ENCODE results near the gene AGFG2. TPM values are rescaled to one million over a fixed set of nuclear protein-coding genes. Genes with fewer than 3 reads are reported as not detected.

AGFG2 gene
- total and polyA plus RNA-seq, 2 of the 13 experiments (the other 11 are each of a cell fraction or from before 2014, with no cell fraction given), result 125 to 132 TPM

DNA sequence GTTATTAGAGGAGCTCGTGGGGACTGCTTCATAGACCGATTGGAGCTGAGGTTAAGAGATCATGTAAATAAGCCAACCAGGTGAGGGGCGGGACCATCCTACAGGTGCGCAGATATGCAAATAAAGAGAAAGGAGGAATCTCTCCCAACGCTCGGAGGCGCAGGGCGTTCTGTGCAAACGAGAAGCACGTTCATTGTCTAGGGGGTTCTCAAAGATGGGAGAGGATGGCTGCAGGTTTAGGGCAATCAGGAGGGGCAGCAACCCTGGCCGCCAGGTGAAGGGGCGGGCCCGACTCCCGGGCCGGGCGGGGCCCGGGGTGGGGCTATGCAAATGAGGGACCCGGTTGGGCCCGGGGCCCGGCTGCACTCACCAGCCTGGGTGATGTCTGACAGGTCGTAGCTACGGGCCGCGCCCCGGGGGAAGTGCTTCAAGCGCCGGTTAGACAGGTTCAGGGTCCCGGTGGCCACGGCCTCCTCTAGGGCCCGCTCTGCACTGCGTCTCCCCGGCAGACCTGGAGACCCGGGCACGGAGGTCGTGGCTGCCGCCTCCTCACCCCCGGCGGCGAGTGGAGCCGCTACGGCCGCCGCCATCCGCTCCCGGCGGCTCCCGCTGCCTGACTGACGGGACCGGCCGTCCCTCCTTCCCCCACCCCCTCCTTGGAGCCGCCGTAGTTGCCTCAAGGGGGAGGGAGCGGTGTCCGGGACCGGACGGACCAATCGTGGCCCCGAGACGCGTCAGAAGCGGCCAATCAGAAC lies 46.7 kb downstream of the AGFG2 start, which contains the start of gene LRCH4 (continued):
- TF ChIP-seq, protein P1, sequence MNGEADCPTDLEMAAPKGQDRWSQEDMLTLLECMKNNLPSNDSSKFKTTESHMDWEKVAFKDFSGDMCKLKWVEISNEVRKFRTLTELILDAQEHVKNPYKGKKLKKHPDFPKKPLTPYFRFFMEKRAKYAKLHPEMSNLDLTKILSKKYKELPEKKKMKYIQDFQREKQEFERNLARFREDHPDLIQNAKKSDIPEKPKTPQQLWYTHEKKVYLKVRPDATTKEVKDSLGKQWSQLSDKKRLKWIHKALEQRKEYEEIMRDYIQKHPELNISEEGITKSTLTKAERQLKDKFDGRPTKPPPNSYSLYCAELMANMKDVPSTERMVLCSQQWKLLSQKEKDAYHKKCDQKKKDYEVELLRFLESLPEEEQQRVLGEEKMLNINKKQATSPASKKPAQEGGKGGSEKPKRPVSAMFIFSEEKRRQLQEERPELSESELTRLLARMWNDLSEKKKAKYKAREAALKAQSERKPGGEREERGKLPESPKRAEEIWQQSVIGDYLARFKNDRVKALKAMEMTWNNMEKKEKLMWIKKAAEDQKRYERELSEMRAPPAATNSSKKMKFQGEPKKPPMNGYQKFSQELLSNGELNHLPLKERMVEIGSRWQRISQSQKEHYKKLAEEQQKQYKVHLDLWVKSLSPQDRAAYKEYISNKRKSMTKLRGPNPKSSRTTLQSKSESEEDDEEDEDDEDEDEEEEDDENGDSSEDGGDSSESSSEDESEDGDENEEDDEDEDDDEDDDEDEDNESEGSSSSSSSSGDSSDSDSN (CRISPR knock-in tag; IDR thresholded peaks at IDR 0.05), result peak; percentile 58
- TF ChIP-seq ZZZ3 (CRISPR knock-in tag; IDR thresholded peaks at IDR 0.05; ENCODE audit: borderline replicate concordance) (peak; percentile 60; the same call in 1 of the 2 replicates), SIN3A (IDR thresholded peaks at IDR 0.05; ENCODE audit: borderline replicate concordance, low read depth, low read length) (no peak; the same call in 1 of the 2 replicates), ZFP1 (CRISPR knock-in tag; IDR thresholded peaks at IDR 0.05) (no peak), REXO4 (CRISPR knock-in tag; IDR thresholded peaks at IDR 0.05; ENCODE audit: borderline replicate concordance) (no peak), ZNF720 (CRISPR knock-in tag; IDR thresholded peaks at IDR 0.05) (no peak), TBL1XR1 (IDR thresholded peaks at IDR 0.05; ENCODE audit: borderline replicate concordance, low read length, partially characterized antibody) (peak; percentile 16), ZFP36 (IDR thresholded peaks at IDR 0.05; ENCODE audit: borderline replicate concordance, low read depth, low read length, partially characterized antibody) (no peak), ZNF530 (CRISPR knock-in tag; IDR thresholded peaks at IDR 0.05; ENCODE audit: low read depth) (no peak), ZNF24 (IDR thresholded peaks at IDR 0.05) (no peak), TBX2 (CRISPR knock-in tag; IDR thresholded peaks at IDR 0.05; ENCODE audit: borderline replicate concordance) (peak; percentile 70), BHLHE40 (IDR thresholded peaks at IDR 0.05; ENCODE audit: low read length) (no peak), PHF20 (CRISPR knock-in tag; IDR thresholded peaks at IDR 0.05) (peak; percentile 77), ZNF7 (CRISPR knock-in tag; IDR thresholded peaks at IDR 0.05) (no peak), RFX1 (IDR thresholded peaks at IDR 0.05) (no peak), ZFAT (CRISPR knock-in tag; conservative IDR thresholded peaks at IDR 0.05) (no peak), SKI (IDR thresholded peaks at IDR 0.05; ENCODE audit: partially characterized antibody) (peak; percentile 61), POGZ (CRISPR knock-in tag; IDR thresholded peaks at IDR 0.05) (peak; percentile 62; the same call in 1 of the 2 replicates), ARID2 (CRISPR knock-in tag; IDR thresholded peaks at IDR 0.05; ENCODE audit: borderline replicate concordance) (no peak)
- TF ChIP-seq, protein P2, sequence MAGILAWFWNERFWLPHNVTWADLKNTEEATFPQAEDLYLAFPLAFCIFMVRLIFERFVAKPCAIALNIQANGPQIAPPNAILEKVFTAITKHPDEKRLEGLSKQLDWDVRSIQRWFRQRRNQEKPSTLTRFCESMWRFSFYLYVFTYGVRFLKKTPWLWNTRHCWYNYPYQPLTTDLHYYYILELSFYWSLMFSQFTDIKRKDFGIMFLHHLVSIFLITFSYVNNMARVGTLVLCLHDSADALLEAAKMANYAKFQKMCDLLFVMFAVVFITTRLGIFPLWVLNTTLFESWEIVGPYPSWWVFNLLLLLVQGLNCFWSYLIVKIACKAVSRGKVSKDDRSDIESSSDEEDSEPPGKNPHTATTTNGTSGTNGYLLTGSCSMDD (CRISPR knock-in tag; IDR thresholded peaks at IDR 0.05), result no peak
- TF ChIP-seq, protein P3, sequence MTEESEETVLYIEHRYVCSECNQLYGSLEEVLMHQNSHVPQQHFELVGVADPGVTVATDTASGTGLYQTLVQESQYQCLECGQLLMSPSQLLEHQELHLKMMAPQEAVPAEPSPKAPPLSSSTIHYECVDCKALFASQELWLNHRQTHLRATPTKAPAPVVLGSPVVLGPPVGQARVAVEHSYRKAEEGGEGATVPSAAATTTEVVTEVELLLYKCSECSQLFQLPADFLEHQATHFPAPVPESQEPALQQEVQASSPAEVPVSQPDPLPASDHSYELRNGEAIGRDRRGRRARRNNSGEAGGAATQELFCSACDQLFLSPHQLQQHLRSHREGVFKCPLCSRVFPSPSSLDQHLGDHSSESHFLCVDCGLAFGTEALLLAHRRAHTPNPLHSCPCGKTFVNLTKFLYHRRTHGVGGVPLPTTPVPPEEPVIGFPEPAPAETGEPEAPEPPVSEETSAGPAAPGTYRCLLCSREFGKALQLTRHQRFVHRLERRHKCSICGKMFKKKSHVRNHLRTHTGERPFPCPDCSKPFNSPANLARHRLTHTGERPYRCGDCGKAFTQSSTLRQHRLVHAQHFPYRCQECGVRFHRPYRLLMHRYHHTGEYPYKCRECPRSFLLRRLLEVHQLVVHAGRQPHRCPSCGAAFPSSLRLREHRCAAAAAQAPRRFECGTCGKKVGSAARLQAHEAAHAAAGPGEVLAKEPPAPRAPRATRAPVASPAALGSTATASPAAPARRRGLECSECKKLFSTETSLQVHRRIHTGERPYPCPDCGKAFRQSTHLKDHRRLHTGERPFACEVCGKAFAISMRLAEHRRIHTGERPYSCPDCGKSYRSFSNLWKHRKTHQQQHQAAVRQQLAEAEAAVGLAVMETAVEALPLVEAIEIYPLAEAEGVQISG (CRISPR knock-in tag; IDR thresholded peaks at IDR 0.05), result peak; percentile 62
- TF ChIP-seq, protein P4, sequence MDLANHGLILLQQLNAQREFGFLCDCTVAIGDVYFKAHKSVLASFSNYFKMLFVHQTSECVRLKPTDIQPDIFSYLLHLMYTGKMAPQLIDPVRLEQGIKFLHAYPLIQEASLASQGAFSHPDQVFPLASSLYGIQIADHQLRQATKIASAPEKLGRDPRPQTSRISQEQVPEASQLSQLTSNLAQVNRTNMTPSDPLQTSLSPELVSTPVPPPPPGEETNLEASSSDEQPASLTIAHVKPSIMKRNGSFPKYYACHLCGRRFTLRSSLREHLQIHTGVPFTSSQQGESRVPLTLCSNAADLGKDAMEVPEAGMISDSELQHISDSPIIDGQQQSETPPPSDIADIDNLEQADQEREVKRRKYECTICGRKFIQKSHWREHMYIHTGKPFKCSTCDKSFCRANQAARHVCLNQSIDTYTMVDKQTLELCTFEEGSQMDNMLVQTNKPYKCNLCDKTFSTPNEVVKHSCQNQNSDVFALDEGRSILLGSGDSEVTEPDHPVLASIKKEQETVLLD (CRISPR knock-in tag; IDR thresholded peaks at IDR 0.05; ENCODE audit: low read depth), result peak; percentile 90
- TF ChIP-seq, protein P5, sequence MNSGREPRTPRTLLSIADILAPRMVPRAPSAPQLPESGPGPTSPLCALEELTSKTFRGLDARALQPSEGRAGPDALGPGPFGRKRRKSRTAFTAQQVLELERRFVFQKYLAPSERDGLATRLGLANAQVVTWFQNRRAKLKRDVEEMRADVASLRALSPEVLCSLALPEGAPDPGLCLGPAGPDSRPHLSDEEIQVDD (CRISPR knock-in tag; IDR thresholded peaks at IDR 0.05; ENCODE audit: borderline replicate concordance), result no peak
